ENCODE results near the gene DGLUCY.

DNA sequence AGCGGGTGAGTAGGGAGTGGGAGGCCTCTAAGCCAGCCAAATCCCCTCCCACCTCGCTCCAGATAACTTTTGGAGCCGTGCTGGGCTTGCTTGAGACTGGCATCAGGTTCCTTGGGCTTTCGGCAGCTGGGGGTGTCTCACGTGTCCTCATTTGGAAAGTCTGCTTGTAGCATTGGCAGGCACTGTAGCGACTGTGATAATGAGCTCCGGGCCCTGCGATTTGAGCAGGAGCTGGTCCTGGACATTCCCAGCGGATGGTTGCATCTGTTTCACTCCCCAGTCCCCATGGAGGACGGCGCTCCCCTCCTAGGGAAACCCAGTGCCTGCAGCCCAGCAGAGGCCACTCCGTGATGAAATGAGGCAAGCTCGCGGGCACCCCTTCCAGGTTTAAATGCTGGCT, 49.4 kb downstream of the DGLUCY start:
- TF ChIP-seq, protein P1, sequence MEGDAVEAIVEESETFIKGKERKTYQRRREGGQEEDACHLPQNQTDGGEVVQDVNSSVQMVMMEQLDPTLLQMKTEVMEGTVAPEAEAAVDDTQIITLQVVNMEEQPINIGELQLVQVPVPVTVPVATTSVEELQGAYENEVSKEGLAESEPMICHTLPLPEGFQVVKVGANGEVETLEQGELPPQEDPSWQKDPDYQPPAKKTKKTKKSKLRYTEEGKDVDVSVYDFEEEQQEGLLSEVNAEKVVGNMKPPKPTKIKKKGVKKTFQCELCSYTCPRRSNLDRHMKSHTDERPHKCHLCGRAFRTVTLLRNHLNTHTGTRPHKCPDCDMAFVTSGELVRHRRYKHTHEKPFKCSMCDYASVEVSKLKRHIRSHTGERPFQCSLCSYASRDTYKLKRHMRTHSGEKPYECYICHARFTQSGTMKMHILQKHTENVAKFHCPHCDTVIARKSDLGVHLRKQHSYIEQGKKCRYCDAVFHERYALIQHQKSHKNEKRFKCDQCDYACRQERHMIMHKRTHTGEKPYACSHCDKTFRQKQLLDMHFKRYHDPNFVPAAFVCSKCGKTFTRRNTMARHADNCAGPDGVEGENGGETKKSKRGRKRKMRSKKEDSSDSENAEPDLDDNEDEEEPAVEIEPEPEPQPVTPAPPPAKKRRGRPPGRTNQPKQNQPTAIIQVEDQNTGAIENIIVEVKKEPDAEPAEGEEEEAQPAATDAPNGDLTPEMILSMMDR (IDR thresholded peaks at IDR 0.05): no peak
- no peak for TF ChIP-seq POLR2A (IDR thresholded peaks at IDR 0.05)
